HepG2 (cell line): ENCODE data around the gene RAD51AP1.

Experiments
- HCFC1 ChIP-seq: fragments of 150-350 bp; IDR thresholded peaks from 2 replicates; pipeline ENCODE4 v1.6.1; 2014; ENCODE audit warnings: low read depth, low read length
- HOXA5 ChIP-seq: sonication (generic); formaldehyde crosslinking; IDR thresholded peaks from 2 replicates; pipeline ENCODE4 v1.4.0; 2020; ENCODE audit warnings: missing genetic modification reagents
- ISL2 ChIP-seq: sonication (generic); formaldehyde crosslinking; IDR thresholded peaks from 2 replicates; pipeline ENCODE4 v1.5.0; 2020; ENCODE audit warnings: missing genetic modification reagents
- MAZ ChIP-seq, 2 experiments: sonication (generic) in 1 of 2; formaldehyde crosslinking in 1 of 2; IDR thresholded peaks; 2 replicates each; pipeline versions ENCODE4 v1.5.0 to v1.6.1; 2012 to 2020; ENCODE audit warnings: low read depth in 2 of 2, mild to moderate bottlenecking in 2 of 2, borderline replicate concordance in 1 of 2, improper control_type of control experiment in 1 of 2, low read length in 1 of 2, missing genetic modification reagents in 1 of 2, moderate library complexity in 1 of 2
- NFKB2 ChIP-seq: sonication (generic); formaldehyde crosslinking; IDR thresholded peaks from 2 replicates; pipeline ENCODE4 v1.4.0; 2020; ENCODE audit warnings: missing genetic modification reagents, borderline replicate concordance
- SIN3A ChIP-seq: IDR thresholded peaks from 2 replicates; pipeline ENCODE4 v1.6.1; 2011; ENCODE audit warnings: low read depth, mild to moderate bottlenecking, control low read depth, low read length, borderline replicate concordance
- ZNF143 ChIP-seq: sonication (generic); formaldehyde crosslinking; IDR thresholded peaks from 2 replicates; pipeline ENCODE4 v1.4.0; 2020; ENCODE audit warnings: missing genetic modification reagents
- ZNF543 ChIP-seq: sonication (generic); formaldehyde crosslinking; IDR thresholded peaks from 2 replicates; pipeline ENCODE4 v1.4.0; 2020; ENCODE audit warnings: mild to moderate bottlenecking, missing genetic modification reagents
- ZNF780A ChIP-seq: sonication (generic); formaldehyde crosslinking; IDR thresholded peaks from 2 replicates; pipeline ENCODE4 v1.8.0; 2022; ENCODE audit warnings: mild to moderate bottlenecking, missing genetic modification reagents, moderate library complexity
- ZNF850 ChIP-seq: sonication (generic); formaldehyde crosslinking; conservative IDR thresholded peaks from 2 replicates; pipeline ENCODE4 v1.9.0; 2021; ENCODE audit warnings: mild to moderate bottlenecking, missing genetic modification reagents
- TF ChIP-seq, protein P1 (sequence below): sonication (generic); formaldehyde crosslinking; IDR thresholded peaks from 2 replicates; pipeline ENCODE4 v1.4.0; 2020; ENCODE audit warnings: missing genetic modification reagents, mild to moderate bottlenecking, borderline replicate concordance
- TF ChIP-seq, protein P2 (sequence below): sonication (generic); formaldehyde crosslinking; conservative IDR thresholded peaks from 2 replicates; pipeline ENCODE4 v1.5.0; 2020; ENCODE audit warnings: missing genetic modification reagents

DNA sequence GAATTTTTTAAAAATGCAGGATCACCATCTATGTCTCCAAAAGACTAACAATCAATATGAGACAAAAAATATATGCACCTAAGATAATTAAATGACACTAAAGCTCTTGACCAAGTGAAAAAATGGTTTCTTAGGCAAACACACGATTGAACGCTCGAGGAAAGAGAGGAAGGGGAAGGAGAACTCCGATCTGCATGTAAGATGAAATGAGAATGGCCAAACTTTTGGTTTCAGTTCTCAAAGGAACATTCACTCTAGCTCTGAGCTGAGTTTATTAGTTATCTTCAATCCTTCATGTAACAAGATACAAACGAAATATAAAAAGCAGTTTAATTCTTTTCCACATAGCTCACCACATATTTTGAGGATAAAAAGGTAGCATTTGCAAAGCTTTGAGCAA, 26.1 kb downstream of the RAD51AP1 start:
- TF ChIP-seq ZNF850 (CRISPR knock-in tag): no peak
- no peak for TF ChIP-seq HOXA5 (CRISPR knock-in tag)
- TF ChIP-seq ZNF780A (CRISPR knock-in tag): no peak
- no peak for TF ChIP-seq ZNF543 (CRISPR knock-in tag)
- TF ChIP-seq SIN3A: no peak
- TF ChIP-seq, protein P1, sequence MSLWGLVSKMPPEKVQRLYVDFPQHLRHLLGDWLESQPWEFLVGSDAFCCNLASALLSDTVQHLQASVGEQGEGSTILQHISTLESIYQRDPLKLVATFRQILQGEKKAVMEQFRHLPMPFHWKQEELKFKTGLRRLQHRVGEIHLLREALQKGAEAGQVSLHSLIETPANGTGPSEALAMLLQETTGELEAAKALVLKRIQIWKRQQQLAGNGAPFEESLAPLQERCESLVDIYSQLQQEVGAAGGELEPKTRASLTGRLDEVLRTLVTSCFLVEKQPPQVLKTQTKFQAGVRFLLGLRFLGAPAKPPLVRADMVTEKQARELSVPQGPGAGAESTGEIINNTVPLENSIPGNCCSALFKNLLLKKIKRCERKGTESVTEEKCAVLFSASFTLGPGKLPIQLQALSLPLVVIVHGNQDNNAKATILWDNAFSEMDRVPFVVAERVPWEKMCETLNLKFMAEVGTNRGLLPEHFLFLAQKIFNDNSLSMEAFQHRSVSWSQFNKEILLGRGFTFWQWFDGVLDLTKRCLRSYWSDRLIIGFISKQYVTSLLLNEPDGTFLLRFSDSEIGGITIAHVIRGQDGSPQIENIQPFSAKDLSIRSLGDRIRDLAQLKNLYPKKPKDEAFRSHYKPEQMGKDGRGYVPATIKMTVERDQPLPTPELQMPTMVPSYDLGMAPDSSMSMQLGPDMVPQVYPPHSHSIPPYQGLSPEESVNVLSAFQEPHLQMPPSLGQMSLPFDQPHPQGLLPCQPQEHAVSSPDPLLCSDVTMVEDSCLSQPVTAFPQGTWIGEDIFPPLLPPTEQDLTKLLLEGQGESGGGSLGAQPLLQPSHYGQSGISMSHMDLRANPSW (CRISPR knock-in tag): no peak
- no peak for TF ChIP-seq ISL2
- TF ChIP-seq, protein P2, sequence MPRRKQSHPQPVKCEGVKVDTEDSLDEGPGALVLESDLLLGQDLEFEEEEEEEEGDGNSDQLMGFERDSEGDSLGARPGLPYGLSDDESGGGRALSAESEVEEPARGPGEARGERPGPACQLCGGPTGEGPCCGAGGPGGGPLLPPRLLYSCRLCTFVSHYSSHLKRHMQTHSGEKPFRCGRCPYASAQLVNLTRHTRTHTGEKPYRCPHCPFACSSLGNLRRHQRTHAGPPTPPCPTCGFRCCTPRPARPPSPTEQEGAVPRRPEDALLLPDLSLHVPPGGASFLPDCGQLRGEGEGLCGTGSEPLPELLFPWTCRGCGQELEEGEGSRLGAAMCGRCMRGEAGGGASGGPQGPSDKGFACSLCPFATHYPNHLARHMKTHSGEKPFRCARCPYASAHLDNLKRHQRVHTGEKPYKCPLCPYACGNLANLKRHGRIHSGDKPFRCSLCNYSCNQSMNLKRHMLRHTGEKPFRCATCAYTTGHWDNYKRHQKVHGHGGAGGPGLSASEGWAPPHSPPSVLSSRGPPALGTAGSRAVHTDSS: no peak
- no peak for TF ChIP-seq ZNF143
- TF ChIP-seq NFKB2 (CRISPR knock-in tag): no peak
- TF ChIP-seq HCFC1: no peak
- TF ChIP-seq MAZ (IDR thresholded peaks at IDR 0.05; ENCODE audit: borderline replicate concordance, low read depth, low read length): no peak
- TF ChIP-seq MAZ (CRISPR knock-in tag; IDR thresholded peaks at IDR 0.05; ENCODE audit: low read depth): no peak
